ENCODE results near the gene KCNC4.

Gene KCNC4

GRCh38 chr1:110239441-110240430 is 29.6 kb downstream of the KCNC4 start:
- DNase-seq: no peak
- in situ Hi-C loops (cut with HindIII; ENCODE audit: low pct_ligation_motif_present, low pct_unique_long_range_greater_than_20kb, low sequenced_read_pairs): no loop called here

- in situ Hi-C loops (cut with HindIII; ENCODE audit: low pct_ligation_motif_present, low pct_unique_long_range_greater_than_20kb, low sequenced_read_pairs): no loop called here
- DNase-seq: no peak
These were observed 30.5 kb downstream of the KCNC4 start for GRCh38 chr1:110240476-110241210.

GRCh38 chr1:110241516-110241915 is 31.4 kb downstream of the KCNC4 start:
- no peak for DNase-seq
- in situ Hi-C loops (cut with HindIII; ENCODE audit: low pct_ligation_motif_present, low pct_unique_long_range_greater_than_20kb, low sequenced_read_pairs): no loop called here

- in situ Hi-C loops (cut with HindIII; ENCODE audit: low pct_ligation_motif_present, low pct_unique_long_range_greater_than_20kb, low sequenced_read_pairs): no loop called here
- no peak for DNase-seq
These were observed 31.9 kb downstream of the KCNC4 start for GRCh38 chr1:110242062-110242461.

- DNase-seq: no peak
- in situ Hi-C loops (cut with HindIII; ENCODE audit: low pct_ligation_motif_present, low pct_unique_long_range_greater_than_20kb, low sequenced_read_pairs): no loop called here
These were observed 32.6 kb downstream of the KCNC4 start for GRCh38 chr1:110242731-110243130.

DNA sequence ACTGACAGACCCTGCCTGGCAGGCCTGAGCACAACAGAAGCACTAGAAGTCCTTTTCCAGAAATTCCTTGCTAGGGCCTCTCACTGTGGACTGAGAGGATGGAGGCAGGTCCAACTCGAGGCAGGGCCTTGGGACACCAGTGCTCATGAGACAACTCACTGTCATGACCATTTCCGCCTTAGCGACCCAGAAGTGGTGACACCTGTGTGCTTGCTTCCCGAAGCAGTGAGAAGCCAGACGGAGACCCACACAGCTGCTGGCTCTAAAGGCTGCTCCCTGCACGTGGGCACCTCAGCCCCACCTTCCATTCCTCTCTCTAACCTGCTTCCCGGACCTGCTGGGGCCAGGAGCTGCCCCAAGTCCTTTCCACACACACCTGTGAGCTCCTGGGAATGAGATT is 33.0 kb downstream of the KCNC4 start:
- DNase-seq: no peak

GRCh38 chr1:110243574-110243973 is 33.5 kb downstream of the KCNC4 start:
- in situ Hi-C loops (cut with HindIII; ENCODE audit: low pct_ligation_motif_present, low pct_unique_long_range_greater_than_20kb, low sequenced_read_pairs): no loop called here

More for the DNA sequence above, 33.0 kb downstream of the KCNC4 start:
- in situ Hi-C loops (cut with HindIII; ENCODE audit: low pct_ligation_motif_present, low pct_unique_long_range_greater_than_20kb, low sequenced_read_pairs): no loop called here

GRCh38 chr1:110245876-110246620 is 35.9 kb downstream of the KCNC4 start:
- in situ Hi-C loops (cut with HindIII; ENCODE audit: low pct_ligation_motif_present, low pct_unique_long_range_greater_than_20kb, low sequenced_read_pairs): no loop called here
- DNase-seq: no peak

More at GRCh38 chr1:110243574-110243973, 33.5 kb downstream of the KCNC4 start:
- DNase-seq: no peak

- no peak for DNase-seq
- in situ Hi-C loops (cut with HindIII; ENCODE audit: low pct_ligation_motif_present, low pct_unique_long_range_greater_than_20kb, low sequenced_read_pairs): no loop called here
These were observed 38.6 kb downstream of the KCNC4 start for GRCh38 chr1:110248746-110249145.

DNA sequence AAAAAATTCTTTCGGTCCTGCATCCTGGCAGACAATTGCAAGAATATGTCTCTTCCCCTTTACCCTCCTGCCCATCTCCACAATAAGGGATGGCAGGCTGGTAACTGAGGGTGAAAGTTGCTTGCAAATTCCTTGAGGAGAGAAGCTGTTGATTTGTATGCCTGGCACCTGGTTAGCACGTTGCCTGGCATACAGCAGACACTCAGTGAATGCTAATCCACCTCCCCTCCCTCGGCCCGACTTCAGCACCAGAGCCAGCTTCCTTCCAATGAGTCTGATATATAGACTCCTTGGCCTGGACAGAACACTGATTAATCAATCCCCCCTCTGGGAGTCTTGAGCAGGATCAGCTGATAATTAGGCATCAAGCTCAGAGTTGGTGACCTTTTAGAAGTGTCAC is 39.1 kb downstream of the KCNC4 start:
- in situ Hi-C loops (cut with HindIII; ENCODE audit: low pct_ligation_motif_present, low pct_unique_long_range_greater_than_20kb, low sequenced_read_pairs): no loop called here
- no peak for DNase-seq

GRCh38 chr1:110250008-110250407 is 39.9 kb downstream of the KCNC4 start:
- DNase-seq: no peak
- in situ Hi-C loops (cut with HindIII; ENCODE audit: low pct_ligation_motif_present, low pct_unique_long_range_greater_than_20kb, low sequenced_read_pairs): no loop called here

GRCh38 chr1:110250749-110251148 is 40.6 kb downstream of the KCNC4 start:
- in situ Hi-C loops (cut with HindIII; ENCODE audit: low pct_ligation_motif_present, low pct_unique_long_range_greater_than_20kb, low sequenced_read_pairs): no loop called here
- no peak for DNase-seq

DNA sequence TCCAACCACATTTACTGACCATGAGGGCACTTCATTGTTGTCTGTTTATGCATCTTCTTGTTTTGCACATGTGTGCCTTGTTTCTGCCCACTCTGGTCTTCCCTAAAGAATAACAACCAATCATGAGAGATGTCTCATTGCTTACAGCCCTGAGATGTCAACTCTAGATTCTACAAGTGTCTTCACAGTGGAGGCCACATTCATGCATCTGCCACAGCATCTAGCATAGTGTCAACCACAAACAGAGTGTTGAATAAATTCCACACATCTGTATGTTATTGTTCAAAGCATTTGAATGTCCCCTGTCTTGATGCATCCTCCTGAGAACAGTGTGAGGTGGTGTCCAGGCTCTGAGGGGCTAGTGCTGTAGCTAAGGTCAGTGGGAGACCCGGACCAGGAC is 43.1 kb downstream of the KCNC4 start:
- DNase-seq: no peak
- in situ Hi-C loops (cut with HindIII; ENCODE audit: low pct_ligation_motif_present, low pct_unique_long_range_greater_than_20kb, low sequenced_read_pairs): no loop called here

- no peak for DNase-seq
- in situ Hi-C loops (cut with HindIII; ENCODE audit: low pct_ligation_motif_present, low pct_unique_long_range_greater_than_20kb, low sequenced_read_pairs): no loop called here
These were observed 44.7 kb downstream of the KCNC4 start for GRCh38 chr1:110254604-110255391.

GRCh38 chr1:110255392-110255787 is 45.3 kb downstream of the KCNC4 start:
- in situ Hi-C loops (cut with HindIII; ENCODE audit: low pct_ligation_motif_present, low pct_unique_long_range_greater_than_20kb, low sequenced_read_pairs): no loop called here

DNA sequence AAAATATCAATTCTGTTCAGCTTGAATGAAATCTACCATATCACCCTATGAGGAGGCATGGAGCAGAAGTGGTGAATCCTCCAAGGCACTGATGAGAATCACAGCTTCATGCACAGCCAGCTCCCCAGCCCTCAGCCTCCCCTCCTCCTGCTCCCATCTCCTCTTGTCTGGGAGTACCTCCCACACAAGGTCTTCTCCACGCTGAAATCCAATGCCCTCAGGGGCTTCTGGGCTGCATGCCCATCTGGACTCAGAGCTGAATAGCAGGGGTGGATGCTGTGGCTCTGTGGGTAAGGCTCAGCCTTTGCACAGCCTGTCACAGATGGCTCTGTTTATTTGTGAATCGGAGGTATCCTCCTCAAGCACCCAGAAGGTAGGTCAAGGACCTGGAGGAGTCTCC is 48.6 kb downstream of the KCNC4 start:
- in situ Hi-C loops (cut with HindIII; ENCODE audit: low pct_ligation_motif_present, low pct_unique_long_range_greater_than_20kb, low sequenced_read_pairs): no loop called here
- DNase-seq: no peak

More at GRCh38 chr1:110255392-110255787, 45.3 kb downstream of the KCNC4 start:
- no peak for DNase-seq

GRCh38 chr1:110259770-110260169 is 49.7 kb downstream of the KCNC4 start:
- no peak for DNase-seq
- in situ Hi-C loops (cut with HindIII; ENCODE audit: low pct_ligation_motif_present, low pct_unique_long_range_greater_than_20kb, low sequenced_read_pairs): no loop called here

Measured in ACHN (cell line).